Fibroblast of lung (primary cell): Measurements from ENCODE around the gene CMYA5.

ENCODE experiments used
- EZH2 ChIP-seq: IDR thresholded peaks from 2 replicates; pipeline ENCODE4 v1.5.1; 2012; ENCODE audit warnings: low read length, control low read depth, mild to moderate bottlenecking; ENCODE audit errors: missing control alignments
- TF ChIP-seq, protein P1 (sequence below), 2 donors: IDR thresholded peaks in 1 of 2; conservative IDR thresholded peaks in 1 of 2; 1 replicate in 1 of 2; 2 replicates in 1 of 2; pipeline ENCODE4 v1.5.1; 2011 to 2012; ENCODE audit warnings: low read length in 2 of 2, control low read depth in 1 of 2, inconsistent platforms in 1 of 2, low read depth in 1 of 2, mild to moderate bottlenecking in 1 of 2

DNA sequence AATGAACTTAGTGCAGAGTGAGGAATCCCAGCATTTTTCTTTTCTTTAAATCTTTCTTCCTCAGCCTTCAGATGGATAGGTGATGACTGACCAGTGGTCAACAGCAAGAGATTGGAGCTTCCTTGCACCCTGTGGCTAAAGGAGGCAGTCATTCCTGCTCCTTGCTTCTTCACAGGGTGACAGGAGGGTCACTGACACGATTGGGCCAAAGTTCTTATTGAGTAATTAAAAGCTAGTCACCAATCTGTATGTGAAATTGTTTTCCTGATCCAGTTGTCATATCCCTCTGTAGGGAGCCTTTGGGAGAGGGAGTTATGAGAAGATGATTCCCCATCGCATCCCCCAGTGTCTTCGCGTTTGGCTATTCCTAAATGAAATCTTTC is 85.2 kb downstream of the CMYA5 start:
- TF ChIP-seq, protein P1, sequence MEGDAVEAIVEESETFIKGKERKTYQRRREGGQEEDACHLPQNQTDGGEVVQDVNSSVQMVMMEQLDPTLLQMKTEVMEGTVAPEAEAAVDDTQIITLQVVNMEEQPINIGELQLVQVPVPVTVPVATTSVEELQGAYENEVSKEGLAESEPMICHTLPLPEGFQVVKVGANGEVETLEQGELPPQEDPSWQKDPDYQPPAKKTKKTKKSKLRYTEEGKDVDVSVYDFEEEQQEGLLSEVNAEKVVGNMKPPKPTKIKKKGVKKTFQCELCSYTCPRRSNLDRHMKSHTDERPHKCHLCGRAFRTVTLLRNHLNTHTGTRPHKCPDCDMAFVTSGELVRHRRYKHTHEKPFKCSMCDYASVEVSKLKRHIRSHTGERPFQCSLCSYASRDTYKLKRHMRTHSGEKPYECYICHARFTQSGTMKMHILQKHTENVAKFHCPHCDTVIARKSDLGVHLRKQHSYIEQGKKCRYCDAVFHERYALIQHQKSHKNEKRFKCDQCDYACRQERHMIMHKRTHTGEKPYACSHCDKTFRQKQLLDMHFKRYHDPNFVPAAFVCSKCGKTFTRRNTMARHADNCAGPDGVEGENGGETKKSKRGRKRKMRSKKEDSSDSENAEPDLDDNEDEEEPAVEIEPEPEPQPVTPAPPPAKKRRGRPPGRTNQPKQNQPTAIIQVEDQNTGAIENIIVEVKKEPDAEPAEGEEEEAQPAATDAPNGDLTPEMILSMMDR (conservative IDR thresholded peaks at IDR 0.05 in 1 of 2, IDR thresholded peaks at IDR 0.05 in 1 of 2; ENCODE audit: low read depth in 1 of 2, low read length in 2 of 2) = no peak
- TF ChIP-seq EZH2 = no peak
